ENCODE results near the gene NPNT. TPM values are rescaled to one million over a fixed set of nuclear protein-coding genes. Genes with fewer than 3 reads are reported as not detected.

The NPNT gene
- polyA plus RNA-seq, 5 donors, result 69.8 to 113 (median 97.4) TPM

DNA sequence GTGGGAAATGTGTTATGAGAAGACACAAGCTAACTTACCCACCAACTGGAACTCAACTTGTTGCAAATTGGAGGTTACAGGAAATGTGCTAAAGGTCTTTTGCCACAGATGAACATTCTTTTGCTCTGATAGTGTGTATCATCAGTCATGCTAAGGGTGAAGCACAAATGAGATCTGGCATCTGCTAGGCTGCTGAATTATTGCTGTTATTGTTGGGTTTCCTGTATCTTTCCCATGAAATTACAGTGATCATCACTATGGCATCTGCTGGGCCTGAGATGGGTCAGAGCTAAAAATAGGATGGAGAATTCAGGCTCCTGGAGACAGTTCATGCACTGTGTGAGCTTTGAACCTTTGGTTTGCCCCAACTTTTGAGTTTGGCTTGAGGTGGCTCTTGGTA, 124.5 kb downstream of the NPNT start:
- no peak for DNase-seq

Other genes with a start within 250 kb of the NPNT start
- 10 to 100 TPM; 33.0 to 41.6 (median 34.2) TPM for gene INTS12, start 186.8 kb upstream of the NPNT start, polyA plus RNA-seq (ENCODE audit: insufficient read depth in 1 of 5, insufficient read length in 5 of 5, low replicate concordance in 1 of 5)
- 10 to 100 TPM; 10.1 to 20.8 (median 16.3) TPM for gene GSTCD, start 186.7 kb upstream of the NPNT start, polyA plus RNA-seq (ENCODE audit: insufficient read depth in 1 of 5, insufficient read length in 5 of 5, low replicate concordance in 1 of 5)